HUDEP-2 (cell line): Measurements from ENCODE around the gene AIFM1.
"Not testable (repeated sequence)": the region's sequence is repeated elsewhere in the genome, so short reads cannot be mapped to it uniquely, and the experiment has no call there.

Experiments used
- DNase-seq, 76 experiments: peaks; one replicate each; lab custom pipeline; 2025; ENCODE audit not compliant: unreplicated experiment in 76 of 76; lab: John Stamatoyannopoulos, UW

Gene AIFM1

GRCh38 chrX:130120746-130121504, 44.7 kb downstream of the AIFM1 start:
- DNase-seq: peak in 75 of 76 experiments; percentile 1 to 81 (median 45)

- DNase-seq: no peak
Observed at GRCh38 chrX:130120321-130120731, 45.3 kb downstream of the AIFM1 start.

- DNase-seq: no peak
Observed at GRCh38 chrX:130119312-130119898, 46.2 kb downstream of the AIFM1 start.

GRCh38 chrX:130118441-130119311, 47.0 kb downstream of the AIFM1 start:
- no peak for DNase-seq

- no peak for DNase-seq
Observed at GRCh38 chrX:130117166-130117565, 48.5 kb downstream of the AIFM1 start.

GRCh38 chrX:130115119-130115885, 50.3 kb downstream of the AIFM1 start:
- not testable (repeated sequence) for DNase-seq

GRCh38 chrX:130114141-130114588, 51.5 kb downstream of the AIFM1 start:
- no peak for DNase-seq

- DNase-seq: peak in 4 of 76 experiments; percentile 5 to 14 (median 11)
Observed at GRCh38 chrX:130111220-130112154, 54.2 kb downstream of the AIFM1 start.

GRCh38 chrX:130110379-130111219, 55.0 kb downstream of the AIFM1 start, which contains the start of gene ELF4:
Gene ELF4 (minus strand): TSS chrX:130110497. CDS start chrX:130081330, 29,167 bp downstream.
- DNase-seq: peak in 49 of 76 experiments; percentile 1 to 45 (median 15)

GRCh38 chrX:130109429-130110378, 55.9 kb downstream of the AIFM1 start:
- DNase-seq: peak in 3 of 76 experiments; percentile 0 to 9 (median 0)

- peak in 49 of 76 experiments; percentile 0 to 60 (median 22) for DNase-seq
Observed at GRCh38 chrX:130108647-130109428, 56.8 kb downstream of the AIFM1 start.

GRCh38 chrX:130106071-130106470, 59.6 kb downstream of the AIFM1 start:
- no peak for DNase-seq

- DNase-seq: no peak
Observed at GRCh38 chrX:130105244-130105643, 60.4 kb downstream of the AIFM1 start.

- DNase-seq: no peak
Observed at GRCh38 chrX:130103605-130104004, 62.0 kb downstream of the AIFM1 start.

- peak in 10 of 76 experiments; percentile 0 to 15 (median 3) for DNase-seq
Observed at GRCh38 chrX:130100180-130100579, 65.5 kb downstream of the AIFM1 start.

GRCh38 chrX:130098210-130098552, 67.5 kb downstream of the AIFM1 start:
- no peak for DNase-seq
